Osteoblast (primary cell): Measurements from ENCODE around the gene PRICKLE1. TPM values are rescaled to one million over a fixed set of nuclear protein-coding genes. Genes with fewer than 3 reads are reported as not detected.

Source experiments
- DNase-seq: peaks from one replicate; pipeline ENCODE4 v3.0.0; 2011; ENCODE audit warnings: low spot score, mixed read lengths; ENCODE audit not compliant: insufficient read length; ENCODE audit errors: missing footprints
- H2AFZ ChIP-seq: 2 replicates; pipeline ENCODE4 v1.6.0; 2011; ENCODE audit warnings: mild to moderate bottlenecking, low read length
- H3K27ac ChIP-seq: 2 replicates; pipeline ENCODE4 v1.5.1; 2011; ENCODE audit warnings: mild to moderate bottlenecking, low read depth, low read length, moderate library complexity
- H3K27me3 ChIP-seq: 2 replicates; pipeline ENCODE4 v1.6.0; 2012; ENCODE audit warnings: mild to moderate bottlenecking, control low read depth, inconsistent platforms, low read length, moderate library complexity; ENCODE audit not compliant: insufficient read depth
- H3K36me3 ChIP-seq: 2 replicates; pipeline ENCODE4 v1.5.1; 2011; ENCODE audit warnings: mild to moderate bottlenecking, low read length, control low read depth, moderate library complexity; ENCODE audit not compliant: insufficient read depth
- H3K4me1 ChIP-seq: 2 replicates; pipeline ENCODE4 v1.5.1; 2011; ENCODE audit warnings: mild to moderate bottlenecking, low read length, control low read depth, moderate library complexity; ENCODE audit not compliant: insufficient read depth
- H3K4me2 ChIP-seq: 2 replicates; pipeline ENCODE4 v1.6.0; 2011; ENCODE audit warnings: mild to moderate bottlenecking, low read length; ENCODE audit not compliant: insufficient read depth
- H3K4me3 ChIP-seq: fragments of 200-600 bp; sonication (generic); 3 replicates; pipeline ENCODE4 v1.5.1; 2012; ENCODE audit warnings: mild to moderate bottlenecking, low read length, inconsistent platforms; ENCODE audit not compliant: insufficient read depth
- H3K79me2 ChIP-seq: 2 replicates; pipeline ENCODE4 v1.6.0; 2012; ENCODE audit warnings: mild to moderate bottlenecking, low read length, control low read depth, inconsistent platforms; ENCODE audit not compliant: insufficient read depth
- H3K9me3 ChIP-seq: 2 replicates; pipeline ENCODE4 v1.5.1; 2011; ENCODE audit warnings: low read depth, low read length, control low read depth
- H4K20me1 ChIP-seq: 2 replicates; pipeline ENCODE4 v1.6.0; 2012; ENCODE audit warnings: mild to moderate bottlenecking, low read length, control low read depth; ENCODE audit not compliant: insufficient read depth
- total RNA-seq: library from RNA; depleted of rRNA; stranded (reverse); fragments of >200 nt; gene quantifications from 2 replicates; pipeline ENCODE4 v1.2.3, GENCODE V29; 2012
- TF ChIP-seq, protein P1 (sequence below): IDR thresholded peaks from 2 replicates; pipeline ENCODE4 v1.5.1; 2011; ENCODE audit warnings: mild to moderate bottlenecking, low read depth, low read length, moderate library complexity; ENCODE audit errors: extremely low read depth

The PRICKLE1 gene
- total RNA-seq, 1 donor = 13.0 TPM

DNA sequence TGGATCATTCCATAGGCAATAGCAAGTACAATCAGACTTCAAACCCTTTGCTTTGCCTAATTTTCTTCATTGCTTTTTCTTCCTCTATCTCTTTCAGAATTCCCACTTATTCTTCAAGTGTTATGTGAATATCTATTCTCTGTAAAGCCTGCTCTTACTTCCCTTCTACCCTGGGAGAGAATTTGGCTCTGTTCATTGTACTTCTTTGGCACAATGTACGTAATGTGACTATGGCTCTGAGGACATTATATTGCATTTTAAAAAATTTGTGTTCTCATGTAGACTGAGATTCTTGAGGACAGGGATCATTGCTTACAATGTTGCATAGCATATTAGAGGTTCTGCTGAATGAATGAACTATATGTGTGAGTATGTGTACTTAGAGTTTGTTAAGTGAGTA is 16.9 kb upstream of the PRICKLE1 start:
- H4K20me1 ChIP-seq = no peaks in the 10 kb centered on the region
- no peaks in the 10 kb centered on the region for H3K4me1 ChIP-seq
- no peaks in the 10 kb centered on the region for H3K36me3 ChIP-seq
- DNase-seq = no peak
- no peaks in the 10 kb centered on the region for H3K9me3 ChIP-seq
- H3K4me2 ChIP-seq = no peak overlapping the region
- H3K27me3 ChIP-seq = peaks cover 25% of the 10 kb centered on the region
- TF ChIP-seq, protein P1, sequence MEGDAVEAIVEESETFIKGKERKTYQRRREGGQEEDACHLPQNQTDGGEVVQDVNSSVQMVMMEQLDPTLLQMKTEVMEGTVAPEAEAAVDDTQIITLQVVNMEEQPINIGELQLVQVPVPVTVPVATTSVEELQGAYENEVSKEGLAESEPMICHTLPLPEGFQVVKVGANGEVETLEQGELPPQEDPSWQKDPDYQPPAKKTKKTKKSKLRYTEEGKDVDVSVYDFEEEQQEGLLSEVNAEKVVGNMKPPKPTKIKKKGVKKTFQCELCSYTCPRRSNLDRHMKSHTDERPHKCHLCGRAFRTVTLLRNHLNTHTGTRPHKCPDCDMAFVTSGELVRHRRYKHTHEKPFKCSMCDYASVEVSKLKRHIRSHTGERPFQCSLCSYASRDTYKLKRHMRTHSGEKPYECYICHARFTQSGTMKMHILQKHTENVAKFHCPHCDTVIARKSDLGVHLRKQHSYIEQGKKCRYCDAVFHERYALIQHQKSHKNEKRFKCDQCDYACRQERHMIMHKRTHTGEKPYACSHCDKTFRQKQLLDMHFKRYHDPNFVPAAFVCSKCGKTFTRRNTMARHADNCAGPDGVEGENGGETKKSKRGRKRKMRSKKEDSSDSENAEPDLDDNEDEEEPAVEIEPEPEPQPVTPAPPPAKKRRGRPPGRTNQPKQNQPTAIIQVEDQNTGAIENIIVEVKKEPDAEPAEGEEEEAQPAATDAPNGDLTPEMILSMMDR = no peak
- no peak overlapping the region for H3K27ac ChIP-seq
- H3K4me3 ChIP-seq = no peak overlapping the region
- H2AFZ ChIP-seq = no peak overlapping the region
- H3K79me2 ChIP-seq = no peaks in the 10 kb centered on the region

DNA sequence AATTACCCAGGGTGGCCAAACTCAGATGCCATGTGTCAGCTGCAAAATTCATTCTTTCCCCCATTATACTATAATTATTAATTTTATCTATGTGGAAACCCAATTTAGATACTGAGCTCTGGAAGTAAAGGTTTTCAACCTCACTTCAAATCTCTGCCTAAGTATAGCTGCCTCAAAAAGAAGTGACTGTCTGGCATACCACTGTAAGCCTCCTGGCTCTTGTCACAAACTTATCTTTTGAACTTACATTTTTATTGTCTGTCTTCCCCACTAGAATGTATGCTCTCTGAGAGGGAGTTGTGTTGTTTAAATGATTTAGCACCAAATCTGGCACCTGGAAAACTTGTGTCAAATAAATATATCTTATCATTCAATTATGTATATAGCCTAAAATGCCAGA is 16.1 kb upstream of the PRICKLE1 start:
- Histone ChIP-seq H3K27me3 (peaks cover 25% of the 10 kb centered on the region), H3K4me1 (no peaks in the 10 kb centered on the region), H3K9me3 (no peaks in the 10 kb centered on the region), H3K4me3 (no peak overlapping the region), H3K27ac (no peak overlapping the region), H2AFZ (no peak overlapping the region), H3K4me2 (no peak overlapping the region), H3K36me3 (no peaks in the 10 kb centered on the region), H4K20me1 (no peaks in the 10 kb centered on the region), H3K79me2 (no peaks in the 10 kb centered on the region)
- TF ChIP-seq, protein P1 = no peak
- DNase-seq = no peak

DNA sequence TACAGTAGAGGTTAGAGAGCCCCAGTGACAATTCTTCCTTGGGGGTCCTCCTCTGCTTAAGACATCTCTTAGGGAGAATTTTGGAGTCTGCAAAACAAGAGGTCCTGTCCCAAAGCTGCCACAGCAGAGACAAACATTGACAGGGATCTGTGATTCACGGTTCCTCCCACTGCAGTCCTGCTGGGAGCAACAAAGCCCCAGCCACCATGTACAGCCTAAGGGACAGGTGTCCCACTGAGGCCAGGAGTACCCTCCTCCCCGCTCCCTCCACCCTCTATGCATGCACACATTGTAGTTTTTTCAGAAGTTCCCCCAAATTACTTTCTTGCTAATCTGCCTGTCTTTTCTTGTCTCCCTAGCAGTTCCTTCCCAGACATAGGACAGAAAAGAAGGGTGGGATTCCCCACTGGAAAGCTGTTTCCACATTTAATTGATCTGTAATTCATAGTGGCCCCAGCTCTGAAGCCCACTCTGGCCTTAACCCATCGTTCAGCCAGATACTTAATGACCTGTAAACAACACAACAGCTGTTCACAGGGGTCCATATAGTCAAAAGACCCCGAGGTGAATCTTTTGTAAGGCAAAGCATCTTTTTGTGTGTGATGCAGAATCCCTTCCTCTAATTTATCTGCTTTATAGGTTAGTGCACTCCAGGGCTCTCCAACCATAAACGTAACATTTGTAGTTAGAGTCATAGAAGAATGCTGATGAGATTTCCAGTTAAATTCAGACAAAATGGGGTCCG is 13.9 kb upstream of the PRICKLE1 start:
- Histone ChIP-seq H3K4me1 (no peaks in the 10 kb centered on the region), H3K9me3 (no peaks in the 10 kb centered on the region), H3K27ac (no peak overlapping the region), H3K79me2 (no peaks in the 10 kb centered on the region), H2AFZ (no peak overlapping the region), H3K36me3 (no peaks in the 10 kb centered on the region), H3K4me2 (no peak overlapping the region), H4K20me1 (no peaks in the 10 kb centered on the region), H3K4me3 (no peak overlapping the region), H3K27me3 (peaks cover 23% of the 10 kb centered on the region)
- TF ChIP-seq, protein P1 = no peak
- DNase-seq = no peak

DNA sequence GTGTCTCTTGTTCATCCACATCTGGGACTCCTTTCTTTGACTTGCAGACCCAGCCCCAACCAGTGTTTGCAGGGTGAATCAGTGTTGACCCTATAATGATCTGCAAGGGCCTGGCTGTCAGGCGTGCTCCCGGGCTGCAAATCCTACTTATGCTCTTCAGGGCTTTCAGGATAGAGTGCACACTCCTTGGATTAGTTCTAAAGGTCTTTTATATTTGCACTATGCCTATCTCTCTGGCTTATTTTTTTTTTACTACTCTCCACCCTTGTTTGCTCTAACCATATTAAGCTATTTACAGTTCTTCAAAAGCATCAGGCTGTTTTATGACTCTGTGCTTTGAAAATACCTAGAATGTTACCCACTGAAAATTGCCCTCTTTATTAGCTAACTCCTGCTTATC is 4.3 kb upstream of the PRICKLE1 start:
- TF ChIP-seq, protein P1 = no peak
- no peak overlapping the region for H3K27ac ChIP-seq
- H3K79me2 ChIP-seq = peaks cover 4% of the 10 kb centered on the region
- H3K9me3 ChIP-seq = no peaks in the 10 kb centered on the region
- no peak for DNase-seq
- H3K4me1 ChIP-seq = peaks cover 10% of the 10 kb centered on the region
- H3K4me3 ChIP-seq = no peak overlapping the region
- H3K4me2 ChIP-seq = no peak overlapping the region
- H3K27me3 ChIP-seq = peaks cover 36% of the 10 kb centered on the region
- H3K36me3 ChIP-seq = no peaks in the 10 kb centered on the region
- H2AFZ ChIP-seq = no peak overlapping the region
- H4K20me1 ChIP-seq = no peaks in the 10 kb centered on the region
